ENCODE results near the gene ITPRIPL2. TPM values are rescaled to one million over a fixed set of nuclear protein-coding genes. Genes with fewer than 3 reads are reported as not detected.

ITPRIPL2 gene
- total RNA-seq: 10 to 100 TPM; 23.6 to 38.9 (median 32.5) TPM

- Histone ChIP-seq H3K9me3 (no peaks in the 10 kb centered on the region), H3K27me3 (no peaks in the 10 kb centered on the region), H3K36me3 (peaks cover 0 to 10% (median 0%) of the 10 kb centered on the region in 3 donors), H3K4me1 (peaks cover 0 to 43% (median 9%) of the 10 kb centered on the region in 4 donors), H3K27ac (peak within 1 kb of the TSS; percentile 83 to 95 (median 91)), H3K4me3 (peak within 1 kb of the TSS; percentile 61 to 85 (median 67))
- TF ChIP-seq CTCF (IDR thresholded peaks at IDR 0.05) (peak in 3 of 6 experiments; percentile 0 to 11 (median 4)), POLR2A (IDR thresholded peaks at IDR 0.05) (peak; percentile 63 to 65)
- DNase-seq: peak; percentile 44 to 87 (median 83)
Observed at GRCh38 chr16:19113577-19114358, at the start of gene ITPRIPL2. ITPRIPL2 (plus strand) TSS chr16:19113964; CDS start chr16:19114462, 498 bp downstream.

GRCh38 chr16:19066988-19067348 lies 46.8 kb upstream of the ITPRIPL2 start:
- peaks cover 0 to 4% (median 0%) of the 10 kb centered on the region in 4 donors for H3K4me1 ChIP-seq
- H3K27me3 ChIP-seq: no peaks in the 10 kb centered on the region
- peak overlapping the region; percentile 96 to 100 (median 98) for H3K27ac ChIP-seq
- H3K36me3 ChIP-seq: no peaks in the 10 kb centered on the region
- TF ChIP-seq POLR2A (IDR thresholded peaks at IDR 0.05): no peak
- no peak for TF ChIP-seq CTCF (IDR thresholded peaks at IDR 0.05)
- DNase-seq: no peak
- no peaks in the 10 kb centered on the region for H3K9me3 ChIP-seq
- H3K4me3 ChIP-seq: peak overlapping the region; percentile 67 to 87 (median 80)

- no peaks in the 10 kb centered on the region for H3K27me3 ChIP-seq
Observed at GRCh38 chr16:19067349-19068236, 46.2 kb upstream of the ITPRIPL2 start, which contains the start of gene COQ7. COQ7 (plus strand) TSS chr16:19067614; CDS start chr16:19067665, 51 bp downstream.

GRCh38 chr16:19068237-19068815 lies 45.4 kb upstream of the ITPRIPL2 start:
- no peak for DNase-seq
- peak overlapping the region; percentile 96 to 100 (median 98) for H3K27ac ChIP-seq
- TF ChIP-seq CTCF (IDR thresholded peaks at IDR 0.05) (no peak), POLR2A (IDR thresholded peaks at IDR 0.05) (no peak)

More at GRCh38 chr16:19067349-19068236, 46.2 kb upstream of the ITPRIPL2 start, which contains the start of gene COQ7:
- Histone ChIP-seq H3K4me3 (peak within 1 kb of the TSS; percentile 67 to 87 (median 80)), H3K9me3 (no peaks in the 10 kb centered on the region), H3K36me3 (no peaks in the 10 kb centered on the region), H3K27ac (peak within 1 kb of the TSS; percentile 96 to 100 (median 98)), H3K4me1 (peaks cover 0 to 4% (median 0%) of the 10 kb centered on the region in 4 donors)
- DNase-seq: peak; percentile 98 to 99 (median 99)
- peak; percentile 67 to 74 for TF ChIP-seq POLR2A (IDR thresholded peaks at IDR 0.05)
- TF ChIP-seq CTCF (IDR thresholded peaks at IDR 0.05): peak in 2 of 6 experiments; percentile 15 to 26

More at GRCh38 chr16:19068237-19068815, 45.4 kb upstream of the ITPRIPL2 start:
- Histone ChIP-seq H3K9me3 (no peaks in the 10 kb centered on the region), H3K27me3 (no peaks in the 10 kb centered on the region), H3K4me3 (peak overlapping the region; percentile 67 to 87 (median 80)), H3K36me3 (peaks cover 0 to 6% (median 0%) of the 10 kb centered on the region in 3 donors), H3K4me1 (peaks cover 0 to 4% (median 0%) of the 10 kb centered on the region in 4 donors)
